ENCODE measurements around the gene GALM. TPM values are rescaled to one million over a fixed set of nuclear protein-coding genes. Genes with fewer than 3 reads are reported as not detected.
A peak's percentile ranks its signal among the peaks of the same experiment; 100 is the strongest.

The GALM gene
- total RNA-seq (5.4 and 6.1 TPM in 2 replicates), polyA plus RNA-seq (4.6 and 4.8 TPM in 2 replicates), polyA minus RNA-seq (4.8 and 6.7 TPM in 2 replicates), Bru-seq, nascent RNA (percentile 39 among the genes with signal in this experiment), BruChase-seq, experiment 1, labeled RNA remaining after a 6-hour chase (percentile 32 among the genes with signal in this experiment), BruChase-seq, experiment 2, labeled RNA remaining after a 2-hour chase (percentile 32 among the genes with signal in this experiment)
- polyA plus RNA-seq (2011; cell fraction: cytosol; rRNA removed) = 4.9 and 5.8 TPM in 2 replicates
- 3.5 and 3.8 TPM in 2 replicates for polyA plus RNA-seq (2011; cell fraction: nucleus; rRNA removed)
- 8.4 and 8.9 TPM in 2 replicates for polyA plus RNA-seq (2012)
- 8.4 TPM for polyA minus RNA-seq (2011; cell fraction: cytosol; rRNA and poly(A)+ RNA removed)
- 2.0 and 2.7 TPM in 2 replicates for polyA minus RNA-seq (2011; cell fraction: nucleus; rRNA and poly(A)+ RNA removed)
- long read RNA-seq, transcript GALM-201 (7 exons, 2,484 nt) = major isoform, 20 of 24 reads
- long read RNA-seq, partial matches to known transcripts = 0 of 24 reads
- long read RNA-seq, other reads (novel, unspliced or antisense) = 4 of 24 reads

GRCh38 chr2:38665854-38666555 lies at the start of gene GALM:
TSS of gene GALM (plus strand) at chr2:38666114. CDS start at chr2:38666162, 48 bp downstream.
- Histone ChIP-seq H3K79me2 (ENCODE audit: control insufficient read depth, insufficient read depth, low read length) (no peaks in the 10 kb centered on the region), H3K9ac (replicated peaks; ENCODE audit: extremely low read depth, insufficient read depth, low read length) (no peak within 1 kb of the TSS), H3K9me3 (replicated peaks; ENCODE audit: control insufficient read depth, insufficient read depth, low read length) (no peaks in the 10 kb centered on the region), H4K20me1 (replicated peaks; ENCODE audit: control insufficient read depth, extremely low read depth, insufficient read depth, low read length) (no peaks in the 10 kb centered on the region), H3K36me3 (ENCODE audit: control insufficient read depth in 2 of 2, extremely low read depth in 1 of 2, insufficient read depth in 2 of 2, low read length in 2 of 2) (no peaks in the 10 kb centered on the region), H3K4me2 (ENCODE audit: insufficient read depth, low read length) (peak within 1 kb of the TSS; percentile 50), H2AFZ (ENCODE audit: low read depth, low read length) (peak within 1 kb of the TSS; percentile 78), H3K27me3 (ENCODE audit: control insufficient read depth in 2 of 2, insufficient read depth in 2 of 2, low read length in 2 of 2) (no peaks in the 10 kb centered on the region), H3K9me1 (replicated peaks; ENCODE audit: control insufficient read depth, extremely low read depth, insufficient read depth, low read length) (no peaks in the 10 kb centered on the region), H3K4me3 (replicated peaks in 1 of 3; ENCODE audit: insufficient read depth in 1 of 3, low read depth in 1 of 3, low read length in 3 of 3) (peak within 1 kb of the TSS; percentile 8 to 46 (median 44)), H3K4me1 (ENCODE audit: control insufficient read depth, extremely low read depth, insufficient read depth, low read length) (peaks cover 3% of the 10 kb centered on the region), H3K27ac (ENCODE audit: insufficient read depth, low read depth, low read length) (no peak within 1 kb of the TSS)
- no TSS peak for BruUV-seq (replicated peaks)
- FAIRE-seq = peak; percentile 97
- TF ChIP-seq POLR2AphosphoS5 (IDR thresholded peaks at IDR 0.05; ENCODE audit: insufficient read depth, low read depth, low read length) (no peak), EZH2 (IDR thresholded peaks at IDR 0.05; ENCODE audit: borderline replicate concordance, low read depth, low read length, severe bottlenecking) (no peak), GATA2 (IDR thresholded peaks at IDR 0.05; ENCODE audit: insufficient read depth, insufficient read length, low read depth, low read length) (no peak), JUN (IDR thresholded peaks at IDR 0.05; ENCODE audit: borderline replicate concordance, insufficient read depth, insufficient read length, low read depth) (no peak), POLR2A (IDR thresholded peaks at IDR 0.05; ENCODE audit: low read depth, low read length) (no peak), MYC (IDR thresholded peaks at IDR 0.05; ENCODE audit: low read depth, low read length) (no peak), FOS (IDR thresholded peaks at IDR 0.05; ENCODE audit: borderline replicate concordance, insufficient read depth, low read length) (no peak)
- TF ChIP-seq, protein P1, sequence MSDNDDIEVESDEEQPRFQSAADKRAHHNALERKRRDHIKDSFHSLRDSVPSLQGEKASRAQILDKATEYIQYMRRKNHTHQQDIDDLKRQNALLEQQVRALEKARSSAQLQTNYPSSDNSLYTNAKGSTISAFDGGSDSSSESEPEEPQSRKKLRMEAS (IDR thresholded peaks at IDR 0.05; ENCODE audit: insufficient read depth, insufficient read length) = no peak
- TF ChIP-seq, protein P2, sequence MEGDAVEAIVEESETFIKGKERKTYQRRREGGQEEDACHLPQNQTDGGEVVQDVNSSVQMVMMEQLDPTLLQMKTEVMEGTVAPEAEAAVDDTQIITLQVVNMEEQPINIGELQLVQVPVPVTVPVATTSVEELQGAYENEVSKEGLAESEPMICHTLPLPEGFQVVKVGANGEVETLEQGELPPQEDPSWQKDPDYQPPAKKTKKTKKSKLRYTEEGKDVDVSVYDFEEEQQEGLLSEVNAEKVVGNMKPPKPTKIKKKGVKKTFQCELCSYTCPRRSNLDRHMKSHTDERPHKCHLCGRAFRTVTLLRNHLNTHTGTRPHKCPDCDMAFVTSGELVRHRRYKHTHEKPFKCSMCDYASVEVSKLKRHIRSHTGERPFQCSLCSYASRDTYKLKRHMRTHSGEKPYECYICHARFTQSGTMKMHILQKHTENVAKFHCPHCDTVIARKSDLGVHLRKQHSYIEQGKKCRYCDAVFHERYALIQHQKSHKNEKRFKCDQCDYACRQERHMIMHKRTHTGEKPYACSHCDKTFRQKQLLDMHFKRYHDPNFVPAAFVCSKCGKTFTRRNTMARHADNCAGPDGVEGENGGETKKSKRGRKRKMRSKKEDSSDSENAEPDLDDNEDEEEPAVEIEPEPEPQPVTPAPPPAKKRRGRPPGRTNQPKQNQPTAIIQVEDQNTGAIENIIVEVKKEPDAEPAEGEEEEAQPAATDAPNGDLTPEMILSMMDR (IDR thresholded peaks at IDR 0.05; ENCODE audit: extremely low read depth in 1 of 2, insufficient read depth in 1 of 2, low read depth in 1 of 2, low read length in 2 of 2) = no peak
- intact Hi-C loops (cut with micrococcal nuclease) = loop anchor here (1.0 to 5.0 kb wide), 2 partner anchors 63 to 289 kb away; partner anchors contain the start of gene ATL2
- peak; percentile 92 for DNase-seq (ENCODE audit: low read depth, low spot score)
- ChIA-PET POLR2A (interaction anchor here (0.6 to 1.8 kb wide), 3 partner anchors 62 to 85 kb away, joined by 3 to 12 read pairs (median 5); partner anchors contain the start of gene SRSF7), CTCF (interaction anchor here (1.1 to 2.5 kb wide), 4 partner anchors 63 to 98 kb away, joined by 3 to 11 read pairs (median 5); partner anchors contain the start of gene HNRNPLL)
- dilution Hi-C loops (cut with MboI; ENCODE audit: extremely low pct_ligation_motif_present, low sequenced_read_pairs) = no loop called here

Measured in endothelial cell of umbilical vein (primary cell).